Thymus (tissue), 11 donors: ENCODE data around the gene ELMOD3. TPM values are rescaled to one million over a fixed set of nuclear protein-coding genes. Genes with fewer than 3 reads are reported as not detected.
"Not testable (repeated sequence)": the region's sequence is repeated elsewhere in the genome, so short reads cannot be mapped to it uniquely, and the experiment has no call there.

ENCODE experiments used
- DNase-seq, 9 donors: peaks; one replicate each; pipeline ENCODE4 v3.0.0-alpha.2; 2013; ENCODE audit warnings: low spot score in 9 of 9, low read depth in 6 of 9, missing footprints in 1 of 9
- H3K27ac ChIP-seq, 2 donors: one replicate each; pipeline ENCODE4 v1.5.1; 2013; ENCODE audit warnings: control low read depth in 1 of 2, low read depth in 1 of 2, low read length in 1 of 2, mild to moderate bottlenecking in 1 of 2, moderate library complexity in 1 of 2
- H3K27me3 ChIP-seq, 2 donors: one replicate each; pipeline ENCODE4 v1.5.1; 2013; ENCODE audit warnings: low read length in 1 of 2; ENCODE audit not compliant: control insufficient read depth in 2 of 2, insufficient read depth in 1 of 2
- H3K36me3 ChIP-seq, 2 donors: one replicate each; pipeline ENCODE4 v1.5.1; 2013; ENCODE audit warnings: low read length in 1 of 2, mild to moderate bottlenecking in 1 of 2, moderate library complexity in 1 of 2; ENCODE audit not compliant: control insufficient read depth in 2 of 2, insufficient read depth in 2 of 2
- H3K4me1 ChIP-seq, 2 donors: one replicate each; pipeline ENCODE4 v1.5.1; 2013; ENCODE audit warnings: low read length in 2 of 2; ENCODE audit not compliant: control insufficient read depth in 2 of 2, insufficient read depth in 2 of 2
- H3K4me3 ChIP-seq, 2 donors: one replicate each; pipeline ENCODE4 v1.5.1; 2013; ENCODE audit warnings: low read length in 2 of 2, control low read depth in 1 of 2, mild to moderate bottlenecking in 1 of 2
- H3K9me3 ChIP-seq, 2 donors: one replicate each; pipeline ENCODE4 v1.5.1; 2013; ENCODE audit warnings: low read length in 1 of 2, mild to moderate bottlenecking in 1 of 2; ENCODE audit not compliant: control insufficient read depth in 2 of 2, insufficient read depth in 1 of 2
- WGBS: extraction: QIAGEN DNeasy Blood & Tissue Kit; methylation state at CpG from one replicate; pipeline ENCODE4 v1.1.7; 2013; 5-methylcytosine and 5-hydroxymethylcytosine counted together
- polyA plus RNA-seq: library from polyadenylated mRNA; stranded (reverse); fragments of 200-250 nt; gene quantifications from one replicate; pipeline ENCODE4 v1.2.3, GENCODE V29; 2013
- total RNA-seq: library from RNA; stranded (reverse); fragments of 120-200 nt; gene quantifications from one replicate; pipeline ENCODE4 v1.2.4, GENCODE V29; 2013
- donor health status: healthy.

The ELMOD3 gene
- total and polyA plus RNA-seq, 2 donors: 10.0 to 21.7 TPM

DNA sequence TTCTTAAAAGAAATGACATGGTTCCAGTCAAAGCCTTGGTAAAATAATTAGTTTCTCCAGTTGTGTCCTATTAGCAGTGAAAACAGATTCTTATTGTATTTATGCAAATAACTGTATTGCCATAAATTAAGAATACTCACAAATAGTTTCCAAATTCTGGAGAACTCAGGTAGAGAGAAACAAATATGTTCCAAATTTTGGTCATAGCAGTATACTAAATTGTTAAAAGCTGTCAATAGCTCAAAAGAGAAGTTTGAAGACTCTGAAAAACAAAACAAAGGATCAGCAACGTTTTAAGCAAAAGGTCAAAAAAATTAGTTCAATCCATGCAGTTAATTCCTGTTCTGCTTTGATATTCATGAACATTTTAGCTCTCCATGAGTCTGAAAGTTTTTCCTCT lies 25.5 kb downstream of the ELMOD3 start:
- Histone ChIP-seq H3K36me3 (peaks cover 10 to 20% of the 10 kb centered on the region in 2 donors), H3K4me3 (no peak overlapping the region), H3K27me3 (no peaks in the 10 kb centered on the region), H3K9me3 (peaks cover 1 to 3% of the 10 kb centered on the region in 2 donors), H3K4me1 (no peaks in the 10 kb centered on the region), H3K27ac (no peak overlapping the region)
- 97% methylated on average over 1 of the region's 1 CpG for WGBS
- DNase-seq: no peak

DNA sequence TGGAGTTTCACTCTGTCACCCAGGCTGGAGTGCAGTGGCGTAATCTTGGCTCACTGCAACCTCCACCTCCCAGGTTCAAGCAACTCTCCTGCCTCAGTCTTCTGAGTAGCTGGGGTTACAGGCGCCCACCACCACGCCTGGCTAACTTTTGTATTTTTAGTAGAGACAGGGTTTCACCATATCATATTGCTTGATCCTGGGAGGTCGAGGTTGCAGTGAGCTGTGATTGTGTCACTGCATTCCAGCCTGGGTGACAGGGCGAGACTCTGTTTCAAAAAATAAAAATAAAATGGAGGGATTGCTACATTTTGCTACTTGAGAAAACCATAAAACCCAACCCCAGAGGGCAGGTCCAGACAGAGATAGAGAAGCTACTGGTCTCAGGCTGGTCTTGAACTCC lies 28.6 kb downstream of the ELMOD3 start:
- H3K9me3 ChIP-seq, H3K27me3 ChIP-seq, H3K27ac ChIP-seq, DNase-seq, H3K4me3 ChIP-seq, H3K4me1 ChIP-seq: not testable (repeated sequence)
- 96% methylated on average over 5 of the region's 5 CpGs for WGBS
- peaks cover 10 to 19% of the 10 kb centered on the region in 2 donors for H3K36me3 ChIP-seq

DNA sequence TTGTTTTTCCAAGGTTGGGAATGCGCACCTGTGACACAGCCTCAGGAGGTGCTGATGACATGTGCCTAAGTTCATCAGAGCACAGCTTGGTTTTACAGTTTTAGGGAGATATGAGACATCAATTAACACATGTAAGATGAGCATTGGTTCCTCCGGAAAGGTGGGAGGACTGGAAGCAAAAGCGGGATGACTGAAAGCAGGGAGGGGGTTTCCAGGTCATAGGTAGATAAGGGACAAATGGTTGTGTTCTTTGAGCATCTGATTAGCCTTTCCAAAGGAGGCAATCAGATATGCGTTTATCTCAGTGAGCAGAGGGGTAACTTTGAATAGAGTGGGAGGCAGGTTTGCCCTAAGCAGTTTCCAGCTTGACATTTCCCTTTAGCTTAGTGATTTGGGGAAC lies 29.3 kb downstream of the ELMOD3 start:
- no peak overlapping the region for H3K4me3 ChIP-seq
- WGBS: 94% methylated on average over 4 of the region's 4 CpGs
- H3K27ac ChIP-seq: no peak overlapping the region
- DNase-seq: no peak
- peaks cover 9 to 19% of the 10 kb centered on the region in 2 donors for H3K36me3 ChIP-seq
- peaks cover 1 to 3% of the 10 kb centered on the region in 2 donors for H3K9me3 ChIP-seq
- no peaks in the 10 kb centered on the region for H3K4me1 ChIP-seq
- H3K27me3 ChIP-seq: no peaks in the 10 kb centered on the region

DNA sequence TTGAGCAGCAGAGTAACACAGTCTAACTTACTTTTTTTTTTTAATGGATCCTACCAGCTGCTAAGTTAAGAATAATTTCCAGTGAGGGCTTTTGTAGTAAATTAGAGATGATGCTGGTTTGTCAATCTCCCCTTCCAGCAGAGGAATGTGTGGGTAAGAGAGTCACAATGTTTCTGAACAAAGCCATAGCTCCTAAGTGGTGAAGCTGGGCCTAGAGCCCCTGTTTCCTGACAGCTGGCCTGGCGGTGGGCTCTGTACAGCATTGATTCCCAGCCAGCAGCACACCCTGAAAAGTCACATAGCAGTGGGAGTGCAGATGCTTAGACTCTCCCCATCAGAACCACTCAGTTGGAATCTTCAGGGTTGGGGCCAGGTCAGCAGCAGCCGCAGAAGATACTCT lies 31.2 kb downstream of the ELMOD3 start:
- Histone ChIP-seq H3K4me3 (no peak overlapping the region), H3K27ac (no peak overlapping the region), H3K9me3 (no peaks in the 10 kb centered on the region), H3K4me1 (no peaks in the 10 kb centered on the region), H3K36me3 (peaks cover 12 to 24% of the 10 kb centered on the region in 2 donors), H3K27me3 (no peaks in the 10 kb centered on the region)
- DNase-seq: no peak
- WGBS: 95% methylated on average over 2 of the region's 2 CpGs

DNA sequence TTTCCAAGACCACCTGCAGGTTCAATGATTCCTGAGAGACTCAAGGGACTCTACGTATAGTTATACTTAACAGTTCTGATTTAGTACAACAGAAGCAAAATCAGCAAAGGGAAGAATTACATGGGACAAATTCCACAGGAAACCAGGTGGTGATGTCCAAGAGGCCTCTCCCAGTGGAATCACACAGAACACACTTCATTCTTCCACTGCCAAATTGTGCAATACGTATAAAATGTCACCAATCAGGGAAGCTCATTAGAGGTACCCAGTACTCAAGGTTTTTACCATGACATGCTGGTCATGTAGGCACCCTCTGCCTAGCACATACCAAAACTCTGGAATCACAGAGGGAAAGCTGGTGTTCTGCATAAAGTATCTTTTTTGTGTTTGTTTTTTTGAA lies 33.2 kb downstream of the ELMOD3 start:
- H3K9me3 ChIP-seq: no peaks in the 10 kb centered on the region
- WGBS: 96% methylated on average over 2 of the region's 2 CpGs
- peaks cover 15 to 30% of the 10 kb centered on the region in 2 donors for H3K36me3 ChIP-seq
- no peak for DNase-seq
- peaks cover 0 to 4% of the 10 kb centered on the region in 2 donors for H3K4me1 ChIP-seq
- H3K27me3 ChIP-seq: no peaks in the 10 kb centered on the region
- H3K27ac ChIP-seq: no peak overlapping the region
- no peak overlapping the region for H3K4me3 ChIP-seq

DNA sequence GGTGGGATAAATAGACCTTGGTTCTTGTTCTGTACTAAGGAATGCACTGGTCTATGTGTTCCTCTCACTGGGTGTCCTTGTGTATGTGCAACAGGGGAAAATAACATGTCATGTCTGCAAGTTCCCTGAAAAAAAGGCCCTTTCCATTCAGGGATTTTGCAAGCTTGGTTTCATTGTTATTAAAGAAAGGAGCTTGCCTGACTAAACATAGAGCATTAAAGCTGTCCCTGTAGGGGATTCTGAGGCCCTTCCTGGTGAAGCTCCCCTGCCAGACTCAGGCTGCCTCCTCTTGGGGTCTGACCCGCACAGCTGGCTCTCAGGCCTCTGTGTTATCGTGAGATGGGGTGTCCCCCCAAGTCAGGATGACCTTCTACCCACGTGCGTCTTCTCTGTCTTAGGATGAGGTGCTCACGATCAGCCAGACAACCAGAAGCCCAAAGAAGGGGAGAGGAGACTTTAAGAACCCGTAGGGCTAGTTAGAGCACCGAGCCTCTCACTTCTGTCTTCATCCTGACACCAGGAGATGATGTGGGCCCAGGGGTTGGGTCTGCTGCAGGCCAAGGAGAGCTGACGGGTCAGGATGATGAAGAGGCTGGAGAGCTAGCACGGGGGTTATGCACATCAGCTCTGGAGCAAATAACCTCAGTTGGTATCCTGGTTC lies 34.4 kb downstream of the ELMOD3 start:
- H3K4me1 ChIP-seq: peaks cover 0 to 4% of the 10 kb centered on the region in 2 donors
- H3K36me3 ChIP-seq: peaks cover 15 to 27% of the 10 kb centered on the region in 2 donors
- no peak for DNase-seq
- no peak overlapping the region for H3K4me3 ChIP-seq
- no peaks in the 10 kb centered on the region for H3K27me3 ChIP-seq
- H3K27ac ChIP-seq: no peak overlapping the region
- no peaks in the 10 kb centered on the region for H3K9me3 ChIP-seq
- 96% methylated on average over 9 of the region's 9 CpGs for WGBS

DNA sequence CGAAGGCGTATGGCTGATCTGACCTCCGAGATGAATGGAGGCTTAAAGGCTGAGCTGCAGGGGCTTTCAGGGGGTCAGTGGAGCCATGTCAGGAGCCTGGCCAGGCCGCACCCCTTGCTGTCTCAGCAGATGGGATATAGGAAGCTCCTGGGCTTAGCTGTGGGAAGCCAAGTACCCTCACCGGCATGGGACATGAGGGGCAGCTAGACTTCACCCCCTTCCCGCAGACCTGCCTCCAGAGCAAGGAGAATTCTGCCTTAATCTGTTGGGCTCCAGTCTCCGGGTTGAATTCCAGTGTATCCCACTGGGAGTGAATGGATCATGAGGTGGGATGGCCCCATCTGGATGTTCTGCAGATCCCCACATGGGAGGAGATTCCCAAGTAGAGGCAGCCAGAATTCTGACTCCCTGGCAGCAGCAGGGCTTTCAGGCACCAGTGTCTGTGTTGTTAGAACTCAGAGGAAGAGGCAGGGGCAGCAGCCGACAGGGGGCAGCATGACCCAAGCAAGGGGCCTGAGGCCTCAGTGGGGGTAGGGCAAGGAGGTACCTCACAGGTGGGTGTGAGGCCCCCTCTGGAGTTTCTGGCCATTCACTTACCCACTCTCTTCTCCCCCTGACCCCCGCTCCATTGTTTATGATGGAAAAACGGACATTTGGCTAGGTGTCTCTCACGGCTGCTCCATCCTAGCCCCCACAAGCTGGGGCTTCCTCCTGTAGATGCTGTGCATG lies 36.5 kb downstream of the ELMOD3 start:
- Histone ChIP-seq H3K9me3 (no peaks in the 10 kb centered on the region), H3K27ac (no peak overlapping the region), H3K36me3 (peaks cover 15 to 18% of the 10 kb centered on the region in 2 donors), H3K4me1 (peaks cover 0 to 7% of the 10 kb centered on the region in 2 donors), H3K27me3 (no peaks in the 10 kb centered on the region), H3K4me3 (no peak overlapping the region)
- peak in 5 of 9 donors; percentile 66 to 81 (median 77) for DNase-seq
- 89% methylated on average over 11 of the region's 11 CpGs for WGBS

DNA sequence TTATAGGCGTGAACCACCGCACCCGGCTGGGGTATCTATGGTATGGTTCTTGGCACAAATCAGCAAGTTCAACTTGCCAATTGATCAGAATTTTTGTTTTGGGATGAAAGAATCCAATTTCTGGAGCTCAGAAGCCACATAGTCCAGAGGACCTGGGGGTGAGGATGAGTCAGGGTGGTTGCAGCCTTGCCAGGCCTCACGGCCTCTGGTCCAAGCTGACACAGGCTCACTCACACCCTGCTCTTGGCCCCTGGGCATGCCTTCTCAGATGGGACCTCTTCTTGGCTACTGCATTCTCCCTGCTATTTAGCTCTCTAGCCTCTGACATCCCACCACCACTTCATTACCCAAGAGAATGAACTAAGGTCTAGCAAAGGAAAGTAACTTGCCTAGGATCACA lies 39.3 kb downstream of the ELMOD3 start:
- H3K36me3 ChIP-seq: peaks cover 10 to 18% of the 10 kb centered on the region in 2 donors
- no peak for DNase-seq
- WGBS: over 99% methylated on average over 4 of the region's 4 CpGs
- no peak overlapping the region for H3K27ac ChIP-seq
- H3K4me3 ChIP-seq: no peak overlapping the region
- H3K27me3 ChIP-seq: no peaks in the 10 kb centered on the region
- no peaks in the 10 kb centered on the region for H3K9me3 ChIP-seq
- peaks cover 0 to 11% of the 10 kb centered on the region in 2 donors for H3K4me1 ChIP-seq

DNA sequence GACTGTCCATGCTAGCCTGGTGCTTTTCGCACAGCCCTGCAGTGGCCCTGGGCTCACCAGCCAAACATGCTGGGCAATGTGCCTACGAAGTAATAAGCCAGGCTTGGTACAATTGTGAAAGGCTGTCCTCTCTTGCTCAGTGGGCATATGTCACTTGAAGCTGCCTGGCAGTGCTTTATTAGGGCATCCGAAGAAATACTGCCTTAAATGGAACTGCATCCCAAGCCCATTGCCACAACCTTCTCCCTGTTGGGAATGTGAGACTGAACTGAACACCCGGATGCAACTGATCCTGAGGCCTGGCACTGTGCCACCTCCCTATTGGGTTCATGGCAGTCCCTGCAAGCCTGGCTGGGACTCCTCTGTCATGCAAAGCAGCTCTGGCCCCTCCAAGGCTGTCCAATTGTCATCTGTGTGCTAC lies 39.7 kb downstream of the ELMOD3 start:
- H3K27ac ChIP-seq: no peak overlapping the region
- 97% methylated on average over 4 of the region's 4 CpGs for WGBS
- no peaks in the 10 kb centered on the region for H3K27me3 ChIP-seq
- peaks cover 0 to 11% of the 10 kb centered on the region in 2 donors for H3K4me1 ChIP-seq
- no peak for DNase-seq
- peaks cover 10 to 18% of the 10 kb centered on the region in 2 donors for H3K36me3 ChIP-seq
- H3K9me3 ChIP-seq: no peaks in the 10 kb centered on the region
- H3K4me3 ChIP-seq: no peak overlapping the region
